GM12801 (cell line): ENCODE data around the gene TGM5.

Experiments
- TF ChIP-seq, protein P1 (sequence below): IDR thresholded peaks from one replicate; pipeline ENCODE4 v1.5.1; 2011; ENCODE audit warnings: control low read depth; ENCODE audit not compliant: insufficient read length; ENCODE audit errors: extremely low read depth

The TGM5 gene

DNA sequence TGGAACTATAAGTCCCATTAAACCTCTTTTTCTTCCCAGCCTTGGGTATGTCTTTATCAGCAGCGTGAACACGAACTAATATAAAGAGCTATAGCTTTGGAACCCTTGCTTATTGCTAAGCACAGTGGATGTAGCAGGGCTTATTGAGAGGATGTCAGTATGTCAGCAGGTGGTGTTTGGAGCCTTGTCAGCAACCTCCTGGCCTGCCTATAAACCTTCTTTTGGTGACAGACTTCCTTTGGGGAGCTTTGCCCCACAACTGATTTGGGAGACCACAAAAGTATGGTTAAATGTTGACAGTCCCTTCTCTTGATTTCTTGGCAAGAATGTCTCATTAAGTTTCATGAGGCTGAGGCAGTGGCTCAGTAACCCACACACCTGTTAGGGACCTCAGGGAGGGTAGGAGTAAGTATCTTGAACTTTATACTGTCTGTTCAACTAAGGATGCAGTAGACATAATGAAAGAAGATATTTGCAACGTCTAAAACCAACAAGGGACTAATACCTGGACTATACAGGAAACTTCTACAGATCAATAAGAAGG is 66.7 kb downstream of the TGM5 start:
- TF ChIP-seq, protein P1, sequence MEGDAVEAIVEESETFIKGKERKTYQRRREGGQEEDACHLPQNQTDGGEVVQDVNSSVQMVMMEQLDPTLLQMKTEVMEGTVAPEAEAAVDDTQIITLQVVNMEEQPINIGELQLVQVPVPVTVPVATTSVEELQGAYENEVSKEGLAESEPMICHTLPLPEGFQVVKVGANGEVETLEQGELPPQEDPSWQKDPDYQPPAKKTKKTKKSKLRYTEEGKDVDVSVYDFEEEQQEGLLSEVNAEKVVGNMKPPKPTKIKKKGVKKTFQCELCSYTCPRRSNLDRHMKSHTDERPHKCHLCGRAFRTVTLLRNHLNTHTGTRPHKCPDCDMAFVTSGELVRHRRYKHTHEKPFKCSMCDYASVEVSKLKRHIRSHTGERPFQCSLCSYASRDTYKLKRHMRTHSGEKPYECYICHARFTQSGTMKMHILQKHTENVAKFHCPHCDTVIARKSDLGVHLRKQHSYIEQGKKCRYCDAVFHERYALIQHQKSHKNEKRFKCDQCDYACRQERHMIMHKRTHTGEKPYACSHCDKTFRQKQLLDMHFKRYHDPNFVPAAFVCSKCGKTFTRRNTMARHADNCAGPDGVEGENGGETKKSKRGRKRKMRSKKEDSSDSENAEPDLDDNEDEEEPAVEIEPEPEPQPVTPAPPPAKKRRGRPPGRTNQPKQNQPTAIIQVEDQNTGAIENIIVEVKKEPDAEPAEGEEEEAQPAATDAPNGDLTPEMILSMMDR = no peak

DNA sequence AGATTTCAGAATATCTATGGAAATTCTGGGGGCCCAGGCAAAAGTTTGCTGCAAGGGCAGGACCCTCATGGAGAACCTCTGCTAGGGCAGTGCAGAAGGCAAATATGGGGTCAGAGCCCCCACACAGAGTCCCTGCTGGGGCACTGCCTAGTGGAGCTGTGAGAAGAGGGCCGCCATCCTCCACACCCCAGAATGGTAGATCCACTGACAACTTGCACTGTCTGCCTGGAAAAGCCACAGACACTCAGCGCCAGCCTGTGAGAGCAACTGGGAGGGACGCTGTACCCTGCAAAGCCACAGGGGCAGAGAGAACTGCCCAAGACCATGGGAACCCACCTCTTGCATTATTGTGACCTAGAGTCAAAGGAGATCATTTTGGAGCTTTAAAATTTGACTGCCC is 67.7 kb downstream of the TGM5 start:
- TF ChIP-seq, protein P1 = no peak

GRCh38 chr15:43196760-43197548 is 69.8 kb downstream of the TGM5 start:
- TF ChIP-seq, protein P1 = no peak

DNA sequence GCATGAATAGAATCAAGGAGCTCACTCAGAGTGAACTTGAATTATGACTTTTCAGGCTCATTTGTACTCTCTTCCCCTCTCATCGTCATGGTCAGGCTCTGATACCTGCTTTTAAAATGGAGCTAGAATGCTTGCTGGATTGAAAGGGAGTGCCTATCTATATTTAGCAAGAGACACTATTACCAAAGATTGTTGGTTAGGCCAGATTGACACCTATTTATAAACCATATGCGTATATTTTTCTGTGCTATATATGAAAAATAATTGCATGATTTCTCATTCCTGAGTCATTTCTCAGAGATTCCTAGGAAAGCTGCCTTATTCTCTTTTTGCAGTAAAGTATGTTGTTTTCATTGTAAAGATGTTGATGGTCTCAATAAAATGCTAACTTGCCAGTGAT is 71.9 kb downstream of the TGM5 start:
- TF ChIP-seq, protein P1 = no peak

DNA sequence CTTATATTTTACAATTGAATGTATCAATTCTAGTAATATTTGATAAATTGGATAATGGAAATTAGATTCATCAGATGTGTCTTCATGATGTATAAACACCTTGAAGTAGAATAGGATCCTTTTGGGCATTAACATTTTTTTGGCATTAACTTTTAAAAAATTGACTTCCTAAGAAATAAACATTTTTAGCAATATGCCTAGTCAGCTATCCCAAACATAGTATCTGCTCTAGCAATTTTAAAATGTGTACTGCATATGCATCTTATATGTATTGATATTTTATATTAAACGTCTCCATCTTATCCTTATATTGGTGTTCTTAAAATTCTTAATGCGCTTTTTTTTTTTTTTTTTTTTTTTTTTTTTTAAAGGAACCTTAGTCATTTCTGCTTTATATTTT is 73.0 kb downstream of the TGM5 start:
- TF ChIP-seq, protein P1 = no peak

- TF ChIP-seq, protein P1 = no peak
Measured at GRCh38 chr15:43190178-43190577, 76.5 kb downstream of the TGM5 start.

DNA sequence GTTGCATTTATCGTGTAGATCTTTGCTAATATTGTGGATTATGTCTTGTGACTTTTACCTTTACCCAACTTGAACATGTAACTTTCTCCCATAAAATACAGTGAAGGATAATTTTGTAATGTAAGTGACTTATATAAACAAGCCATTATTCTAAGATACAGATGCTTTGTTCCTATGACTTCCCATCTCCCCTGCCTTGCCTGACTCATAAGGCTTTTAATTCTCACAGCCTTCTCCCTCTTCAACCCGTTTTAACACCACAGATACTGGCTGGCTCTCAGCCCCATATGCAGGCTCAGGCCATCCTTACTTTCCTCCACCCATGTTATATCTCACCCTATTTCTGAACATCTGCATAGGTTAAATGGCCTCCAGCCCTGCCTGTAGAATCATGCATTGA is 77.4 kb downstream of the TGM5 start:
- TF ChIP-seq, protein P1 = no peak
